ENCODE measurements around the gene FOS.
A peak's percentile ranks its signal among the peaks of the same experiment; 100 is the strongest.
"Not testable (repeated sequence)": the region's sequence is repeated elsewhere in the genome, so short reads cannot be mapped to it uniquely, and the experiment has no call there.

FOS gene

GRCh38 chr14:75278422-75279152, at the start of gene FOS:
Gene FOS, plus strand, starts transcription at chr14:75278828. Its CDS starts 155 bp downstream, at chr14:75278983.
- DNase-seq: peak; percentile 83 to 90 (median 88)

GRCh38 chr14:75229661-75230139, 48.9 kb upstream of the FOS start:
- DNase-seq: no peak

- DNase-seq: peak in 1 of 4 experiments; percentile 6
Measured at GRCh38 chr14:75230140-75230792, 48.4 kb upstream of the FOS start.

GRCh38 chr14:75231320-75231719, 47.3 kb upstream of the FOS start:
- DNase-seq: no peak

- DNase-seq: no peak
Measured at GRCh38 chr14:75232191-75232590, 46.4 kb upstream of the FOS start.

GRCh38 chr14:75232597-75232996, 46.0 kb upstream of the FOS start:
- DNase-seq: peak in 2 of 4 experiments; percentile 7 to 18

- no peak for DNase-seq
Measured at GRCh38 chr14:75234173-75235115, 44.2 kb upstream of the FOS start.

GRCh38 chr14:75235198-75235597, 43.4 kb upstream of the FOS start:
- not testable (repeated sequence) for DNase-seq

- no peak for DNase-seq
Measured at GRCh38 chr14:75236467-75236866, 42.2 kb upstream of the FOS start.

- no peak for DNase-seq
Measured at GRCh38 chr14:75236901-75237419, 41.7 kb upstream of the FOS start.

GRCh38 chr14:75238756-75239455, 39.7 kb upstream of the FOS start:
- no peak for DNase-seq

- DNase-seq: no peak
Measured at GRCh38 chr14:75240781-75241180, 37.8 kb upstream of the FOS start.

- DNase-seq: no peak
Measured at GRCh38 chr14:75242546-75243273, 35.9 kb upstream of the FOS start.

GRCh38 chr14:75244121-75244520, 34.5 kb upstream of the FOS start:
- no peak for DNase-seq

GRCh38 chr14:75246546-75247285, 31.9 kb upstream of the FOS start:
- DNase-seq: no peak

- peak in 3 of 4 experiments; percentile 20 to 30 (median 21) for DNase-seq
Measured at GRCh38 chr14:75247286-75247922, 31.2 kb upstream of the FOS start.

GRCh38 chr14:75247939-75248338, 30.7 kb upstream of the FOS start:
- no peak for DNase-seq

GRCh38 chr14:75249251-75249957, 29.2 kb upstream of the FOS start:
- DNase-seq: peak in 3 of 4 experiments; percentile 26 to 63 (median 62)

GRCh38 chr14:75249958-75250336, 28.7 kb upstream of the FOS start:
- no peak for DNase-seq

- DNase-seq: no peak
Measured at GRCh38 chr14:75250800-75251199, 27.8 kb upstream of the FOS start.
